WTC11 (cell line): ENCODE data around the gene LIMS2.

Experiments
- AFF4 ChIP-seq: sonication (generic); formaldehyde crosslinking; IDR thresholded peaks from 2 replicates; pipeline ENCODE4 v1.8.1; 2023; ENCODE audit warnings: mild to moderate bottlenecking, missing genetic modification reagents, borderline replicate concordance
- CBFB ChIP-seq: sonication (generic); formaldehyde crosslinking; IDR thresholded peaks from 2 replicates; pipeline ENCODE4 v1.8.1; 2022; ENCODE audit warnings: mild to moderate bottlenecking, low read depth, missing genetic modification reagents
- CTCF ChIP-seq: fragments of 200-600 bp; IDR thresholded peaks from 2 replicates; pipeline ENCODE4 v1.8.0; 2022; ENCODE audit warnings: antibody characterized with exemption
- E2F5 ChIP-seq: sonication (generic); formaldehyde crosslinking; IDR thresholded peaks from 2 replicates; pipeline ENCODE4 v1.8.1; 2022; ENCODE audit warnings: mild to moderate bottlenecking, moderate library complexity, missing genetic modification reagents
- ETV6 ChIP-seq: sonication (generic); formaldehyde crosslinking; IDR thresholded peaks from 2 replicates; pipeline ENCODE4 v1.8.1; 2022; ENCODE audit warnings: mild to moderate bottlenecking, missing genetic modification reagents
- FOXP4 ChIP-seq: sonication (generic); formaldehyde crosslinking; IDR thresholded peaks from 2 replicates; pipeline ENCODE4 v1.8.0; 2022; ENCODE audit warnings: mild to moderate bottlenecking, missing genetic modification reagents
- MAX ChIP-seq: sonication (generic); formaldehyde crosslinking; IDR thresholded peaks from 2 replicates; pipeline ENCODE4 v1.8.0; 2022; ENCODE audit warnings: mild to moderate bottlenecking, missing genetic modification reagents
- RELA ChIP-seq: sonication (generic); formaldehyde crosslinking; IDR thresholded peaks from 2 replicates; pipeline ENCODE4 v1.8.1; 2022; ENCODE audit warnings: missing genetic modification reagents, mild to moderate bottlenecking, borderline replicate concordance
- SMAD4 ChIP-seq: sonication (generic); formaldehyde crosslinking; IDR thresholded peaks from 2 replicates; pipeline ENCODE4 v1.8.0; 2022; ENCODE audit warnings: mild to moderate bottlenecking, missing genetic modification reagents
- TCF7 ChIP-seq: sonication (generic); formaldehyde crosslinking; IDR thresholded peaks from 2 replicates; pipeline ENCODE4 v1.8.0; 2022; ENCODE audit warnings: mild to moderate bottlenecking, low read depth, missing genetic modification reagents, moderate library complexity

GRCh38 chr2:127654838-127655175 is 20.5 kb downstream of the LIMS2 start:
- TF ChIP-seq CTCF (no peak), ETV6 (CRISPR knock-in tag) (no peak), E2F5 (CRISPR knock-in tag) (no peak), FOXP4 (no peak), MAX (no peak), CBFB (CRISPR knock-in tag) (no peak), TCF7 (no peak), SMAD4 (CRISPR knock-in tag) (no peak), RELA (CRISPR knock-in tag) (no peak), AFF4 (CRISPR knock-in tag) (no peak)
